HepG2 (cell line): ENCODE measurements around the gene COQ4. TPM values are rescaled to one million over a fixed set of nuclear protein-coding genes. Genes with fewer than 3 reads are reported as not detected.

Source experiments
- ATAC-seq: fragments of 200-7000 bp; cut with Tn5 transposase; 3 replicates; pipeline ENCODE4 v1.9.1; 2020; ENCODE audit warnings: mild to moderate bottlenecking, moderate library complexity
- BruUV-seq: library from RNA; stranded (reverse); fragments of 400-500 nt; replicated peaks from 2 replicates; lab custom pipeline; 2021; lab: Mats Ljungman, UMichigan
- CTCF ChIA-PET: fragments of 300-600 bp; formaldehyde crosslinking; extraction: SDS; loops from one replicate; lab custom pipeline; 2021; ENCODE audit warnings: low total read pairs, inconsistent platforms, low intra/inter-chr PET ratio; lab: Yijun Ruan, JAX
- POLR2A ChIA-PET: fragments of 350-600 bp; sonication (Branson Sonifier 250); formaldehyde crosslinking; loops from one replicate; lab custom pipeline; 2020; ENCODE audit warnings: antibody characterized with exemption, inconsistent platforms; lab: Yijun Ruan, JAX
- DNase-seq: peaks from one replicate; pipeline ENCODE4 v3.0.0-alpha.2; 2015; ENCODE audit warnings: low spot score
- FAIRE-seq: peaks from 3 replicates; lab custom pipeline; 2011; peaks lifted over from hg19 to GRCh38; lab: Jason Lieb, UNC
- H2AFZ ChIP-seq: one replicate; pipeline ENCODE4 v1.6.1; 2011; ENCODE audit warnings: low read length, inconsistent platforms
- H3K27ac ChIP-seq: fragments of 300-600 bp; 3 replicates; pipeline ENCODE4 v1.8.0; 2011; ENCODE audit warnings: mixed run types, mild to moderate bottlenecking, mixed read lengths, low read length, inconsistent platforms; ENCODE audit not compliant: insufficient read depth; ENCODE audit errors: extremely low read length
- H3K27me3 ChIP-seq, 2 experiments: fragments of 200-600 bp in 1 of 2; 2 replicates in 1 of 2; 3 replicates in 1 of 2; pipeline versions ENCODE4 v1.6.0 to v1.8.0; 2011; ENCODE audit warnings: low read length in 2 of 2, mild to moderate bottlenecking in 2 of 2, moderate library complexity in 2 of 2, inconsistent platforms in 1 of 2; ENCODE audit not compliant: insufficient read depth in 2 of 2, control insufficient read depth in 1 of 2
- H3K36me3 ChIP-seq, 2 experiments: fragments of 200-600 bp in 1 of 2; replicated peaks in 1 of 2; 2 replicates in 1 of 2; 3 replicates in 1 of 2; pipeline versions ENCODE4 v1.5.1 to v1.8.0; 2011; ENCODE audit warnings: low read length in 2 of 2, inconsistent platforms in 1 of 2; ENCODE audit not compliant: insufficient read depth in 2 of 2, control insufficient read depth in 1 of 2
- H3K4me1 ChIP-seq: 2 replicates; pipeline ENCODE4 v1.5.1; 2012; ENCODE audit warnings: low read length, inconsistent platforms; ENCODE audit not compliant: insufficient read depth
- H3K4me2 ChIP-seq: 2 replicates; pipeline ENCODE4 v1.6.0; 2011; ENCODE audit warnings: low read depth, low read length, inconsistent platforms
- H3K4me3 ChIP-seq, 3 experiments: fragments of 200-600 bp in 1 of 3; sonication (generic), shearing (Covaris generic) in 1 of 3; replicated peaks in 1 of 3; 2 replicates each; pipeline ENCODE4 v1.5.1; 2011 to 2016; ENCODE audit warnings: low read length in 3 of 3, inconsistent platforms in 2 of 3, low read depth in 2 of 3, mild to moderate bottlenecking in 2 of 3, control low read depth in 1 of 3, mixed read lengths in 1 of 3; ENCODE audit not compliant: insufficient read depth in 1 of 3
- H3K79me2 ChIP-seq: one replicate; pipeline ENCODE4 v1.6.1; 2011; ENCODE audit warnings: low read length, inconsistent platforms; ENCODE audit not compliant: insufficient read depth
- H3K9ac ChIP-seq: 2 replicates; pipeline ENCODE4 v1.6.0; 2011; ENCODE audit warnings: mild to moderate bottlenecking, low read depth, low read length, inconsistent platforms; ENCODE audit not compliant: insufficient read depth
- H3K9me3 ChIP-seq: 2 replicates; pipeline ENCODE4 v1.5.1; 2012; ENCODE audit warnings: mild to moderate bottlenecking, low read length
- H4K20me1 ChIP-seq: 2 replicates; pipeline ENCODE4 v1.6.0; 2011; ENCODE audit warnings: inconsistent platforms, mild to moderate bottlenecking, low read length, moderate library complexity; ENCODE audit not compliant: insufficient read depth
- AFF4 ChIP-seq: sonication (generic); formaldehyde crosslinking; IDR thresholded peaks from 2 replicates; pipeline ENCODE4 v1.4.0; 2020; ENCODE audit warnings: missing genetic modification reagents
- FOXK1 ChIP-seq: sonication (generic); formaldehyde crosslinking; IDR thresholded peaks from 2 replicates; pipeline ENCODE4 v1.4.0; 2020; ENCODE audit warnings: low read depth, missing genetic modification reagents, borderline replicate concordance
- HDAC2 ChIP-seq: sonication (generic); formaldehyde crosslinking; IDR thresholded peaks from 2 replicates; pipeline ENCODE4 v1.4.0; 2020; ENCODE audit warnings: missing genetic modification reagents
- MATR3 ChIP-seq: sonication (generic); formaldehyde crosslinking; IDR thresholded peaks from 2 replicates; pipeline ENCODE4 v1.4.0; 2020; ENCODE audit warnings: missing genetic modification reagents
- MTA3 ChIP-seq: sonication (generic); formaldehyde crosslinking; IDR thresholded peaks from 2 replicates; pipeline ENCODE4 v1.4.0; 2020; ENCODE audit warnings: missing genetic modification reagents
- NR3C1 ChIP-seq: sonication (generic); formaldehyde crosslinking; IDR thresholded peaks from 2 replicates; pipeline ENCODE4 v1.4.0; 2020; ENCODE audit warnings: missing genetic modification reagents
- ONECUT2 ChIP-seq: sonication (generic); formaldehyde crosslinking; IDR thresholded peaks from 2 replicates; pipeline ENCODE4 v1.4.0; 2020; ENCODE audit warnings: missing genetic modification reagents
- PBX3 ChIP-seq: sonication (generic); formaldehyde crosslinking; IDR thresholded peaks from 2 replicates; pipeline ENCODE4 v1.8.1; 2023; ENCODE audit warnings: missing genetic modification reagents, inconsistent platforms, borderline replicate concordance
- PHF5A ChIP-seq: IDR thresholded peaks from one replicate; pipeline ENCODE4 v1.6.1; 2018; ENCODE audit warnings: low read depth, missing genetic modification reagents; ENCODE audit not compliant: unreplicated experiment
- PLSCR1 ChIP-seq: sonication (generic); formaldehyde crosslinking; IDR thresholded peaks from 2 replicates; pipeline ENCODE4 v1.5.0; 2020; ENCODE audit warnings: missing genetic modification reagents, mild to moderate bottlenecking, borderline replicate concordance
- SMAD3 ChIP-seq: sonication (generic); formaldehyde crosslinking; IDR thresholded peaks from 2 replicates; pipeline ENCODE4 v1.4.0; 2020; ENCODE audit warnings: missing genetic modification reagents
- ZBTB43 ChIP-seq: sonication (generic); formaldehyde crosslinking; conservative IDR thresholded peaks from 2 replicates; pipeline ENCODE4 v1.4.0; 2020; ENCODE audit warnings: missing genetic modification reagents
- ZKSCAN1 ChIP-seq: fragments of 150-350 bp; IDR thresholded peaks from 2 replicates; pipeline ENCODE4 v1.6.1; 2014; ENCODE audit warnings: low read length
- ZNF225 ChIP-seq: sonication (generic); formaldehyde crosslinking; IDR thresholded peaks from 2 replicates; pipeline ENCODE4 v1.4.0; 2020; ENCODE audit warnings: mild to moderate bottlenecking, missing genetic modification reagents
- ZNF598 ChIP-seq: sonication (generic); formaldehyde crosslinking; IDR thresholded peaks from 2 replicates; pipeline ENCODE4 v1.5.1; 2020; ENCODE audit warnings: mild to moderate bottlenecking, missing genetic modification reagents, borderline replicate concordance
- WGBS: methylation state at CpG from one replicate; pipeline ENCODE4 v1.1.6; 2017; ENCODE audit warnings: low lambda C conversion rate; 5-methylcytosine and 5-hydroxymethylcytosine counted together
- in situ Hi-C: cut with HindIII; loops from 2 replicates; pipeline ENCODE4 v1.10.0; 2017; ENCODE audit warnings: low pct_unique_long_range_greater_than_20kb; ENCODE audit not compliant: extremely low pct_ligation_motif_present
- intact Hi-C: fragments of 100-400 bp; cut with micrococcal nuclease; formaldehyde crosslinking; loops from one replicate; pipeline ENCODE4 v1.10.0; 2022; ENCODE audit not compliant: unreplicated experiment
- polyA plus RNA-seq, 8 experiments: library from polyadenylated mRNA; depleted of rRNA in 3 of 8; stranded (reverse) in 7 of 8; unstranded in 1 of 8; fragments of >200 nt; fragmentation: Illumina TruSeq in 4 of 8; extraction: Trizol in 4 of 8; gene quantifications; 2 replicates each; pipeline versions ENCODE4 v1.2.1 to v1.2.3, GENCODE V29; 2011 to 2016; ENCODE audit warnings: low read depth in 4 of 8, missing spikeins in 1 of 8, mixed read lengths in 1 of 8; ENCODE audit not compliant: insufficient read depth in 1 of 8
- total RNA-seq, 5 experiments: library from RNA; depleted of rRNA; stranded (reverse); fragments of >200 nt; fragmentation: Illumina TruSeq; extraction: Trizol; gene quantifications; 2 replicates each; pipeline ENCODE4 v1.2.3, GENCODE V29; 2016; ENCODE audit warnings: low read depth in 1 of 5

COQ4 gene
- total and polyA plus RNA-seq, 2 of the 13 experiments (the other 11 are each of a cell fraction or from before 2014, with no cell fraction given): 26.1 to 36.0 TPM

GRCh38 chr9:128296340-128297220 is 26.1 kb upstream of the COQ4 start:
- H3K9me3 ChIP-seq: no peaks in the 10 kb centered on the region
- in situ Hi-C loops (loop anchor here (5.0 kb wide), 2 partner anchors 46 to 116 kb away; partner anchors contain the start of gene SLC27A4), intact Hi-C loops (loop anchor here (2.0 to 5.0 kb wide), 2 partner anchors 26 to 116 kb away; partner anchors contain the start of genes COQ4 and TRUB2)
- peaks cover 36% of the 10 kb centered on the region for H3K4me1 ChIP-seq
- no peaks in the 10 kb centered on the region for H3K79me2 ChIP-seq
- peak overlapping the region; percentile 46 for H3K9ac ChIP-seq
- no peak overlapping the region for H2AFZ ChIP-seq
- peak; percentile 46 for DNase-seq
- POLR2A ChIA-PET: interaction anchor here (1.0 to 2.8 kb wide), 13 partner anchors 10 to 137 kb away, joined by 3 to 34 read pairs (median 7); partner anchors contain the start of genes BBLN, GOLGA2, SLC27A4 and SWI5
- peak overlapping the region; percentile 85 for H3K4me2 ChIP-seq
- CTCF ChIA-PET: interaction anchor here (3.1 kb wide), 1 partner anchor 45 kb away, joined by 29 read pairs; the partner anchor contains the start of gene SLC27A4
- H3K27me3 ChIP-seq: no peaks in the 10 kb centered on the region; a peak in 2 of 5 replicates
- H3K4me3 ChIP-seq: peak overlapping the region; percentile 25 to 69 (median 40); a peak in 4 of 6 replicates
- no TSS peak for BruUV-seq
- H4K20me1 ChIP-seq: no peaks in the 10 kb centered on the region
- WGBS: 4% methylated on average over 15 of the region's 16 CpGs
- peak; percentile 75 for ATAC-seq
- H3K27ac ChIP-seq: peak overlapping the region; percentile 71
- peak; percentile 21 for FAIRE-seq
- H3K36me3 ChIP-seq: no peaks in the 10 kb centered on the region
- TF ChIP-seq PHF5A (CRISPR knock-in tag): no peak
- TF ChIP-seq MATR3 (CRISPR knock-in tag): no peak
- TF ChIP-seq PLSCR1 (CRISPR knock-in tag): 0 out of 2 replicates have a peak, but pooled peaks have one; percentile 61
- peak; percentile 83 for TF ChIP-seq ONECUT2 (CRISPR knock-in tag)
- TF ChIP-seq ZBTB43: 0 out of 2 replicates have a peak, but pooled peaks have one; percentile 43
- TF ChIP-seq NR3C1 (CRISPR knock-in tag): no peak
- peak; percentile 57; the same call in 1 of the 2 replicates for TF ChIP-seq HDAC2 (CRISPR knock-in tag)
- 0 out of 2 replicates have a peak, but pooled peaks have one; percentile 10 for TF ChIP-seq SMAD3 (CRISPR knock-in tag)
- TF ChIP-seq AFF4: no peak
- no peak for TF ChIP-seq MTA3 (CRISPR knock-in tag)
- no peak for TF ChIP-seq ZKSCAN1
- no peak for TF ChIP-seq FOXK1
- TF ChIP-seq ZNF225: no peak
- TF ChIP-seq ZNF598 (CRISPR knock-in tag): no peak
- TF ChIP-seq PBX3: no peak
